ENCODE measurements around the gene ZNF397.
"Not testable (repeated sequence)": the region's sequence is repeated elsewhere in the genome, so short reads cannot be mapped to it uniquely, and the experiment has no call there.

- not testable (repeated sequence) for TF ChIP-seq POLR2AphosphoS5 (IDR thresholded peaks at IDR 0.05; ENCODE audit: low read depth, low read length); POLR2A (IDR thresholded peaks at IDR 0.05; ENCODE audit: low read depth, low read length); TAF1 (IDR thresholded peaks at IDR 0.05; ENCODE audit: borderline replicate concordance, low read depth, low read length)
These were observed 34.9 kb upstream of the ZNF397 start for GRCh38 chr18:35205746-35206458.
